Stimulated activated CD4-positive, alpha-beta T cell treated with anti-CD3 and anti-CD28 coated beads, Interleukin-12 subunit alpha, Interleukin-12 subunit beta, amount 100 ng/mL, for 4 hours (primary cell): ENCODE results near the gene JPH3.
A peak's percentile ranks its signal among the peaks of the same experiment; 100 is the strongest.

Experiments used
- DNase-seq: peaks from one replicate; pipeline ENCODE4 v3.0.0-alpha.2; 2020

Gene JPH3

GRCh38 chr16:87627542-87628245 lies 25.4 kb downstream of the JPH3 start:
- DNase-seq, result no peak

- DNase-seq, result no peak
Measured at GRCh38 chr16:87628246-87628923, 26.1 kb downstream of the JPH3 start.

GRCh38 chr16:87628940-87629339 lies 26.6 kb downstream of the JPH3 start:
- DNase-seq, result no peak

- no peak for DNase-seq
Measured at GRCh38 chr16:87631067-87631466, 28.8 kb downstream of the JPH3 start.

- DNase-seq, result no peak
Measured at GRCh38 chr16:87634411-87634810, 32.1 kb downstream of the JPH3 start.

GRCh38 chr16:87635541-87636049 lies 33.3 kb downstream of the JPH3 start:
- peak; percentile 72 for DNase-seq

- peak; percentile 81 for DNase-seq
Measured at GRCh38 chr16:87636050-87636684, 33.9 kb downstream of the JPH3 start.

- no peak for DNase-seq
Measured at GRCh38 chr16:87636741-87637140, 34.4 kb downstream of the JPH3 start.

- DNase-seq, result no peak
Measured at GRCh38 chr16:87637357-87637756, 35.0 kb downstream of the JPH3 start.

- no peak for DNase-seq
Measured at GRCh38 chr16:87638736-87639135, 36.4 kb downstream of the JPH3 start.

- no peak for DNase-seq
Measured at GRCh38 chr16:87641721-87642120, 39.4 kb downstream of the JPH3 start.

GRCh38 chr16:87642491-87642890 lies 40.2 kb downstream of the JPH3 start:
- DNase-seq, result no peak

GRCh38 chr16:87644186-87644585 lies 41.9 kb downstream of the JPH3 start:
- DNase-seq, result no peak

GRCh38 chr16:87644596-87644995 lies 42.3 kb downstream of the JPH3 start:
- DNase-seq, result no peak

- no peak for DNase-seq
Measured at GRCh38 chr16:87645802-87646201, 43.5 kb downstream of the JPH3 start.

- no peak for DNase-seq
Measured at GRCh38 chr16:87647431-87648185, 45.3 kb downstream of the JPH3 start.

GRCh38 chr16:87648236-87648635 lies 45.9 kb downstream of the JPH3 start:
- DNase-seq, result no peak

- no peak for DNase-seq
Measured at GRCh38 chr16:87648698-87649487, 46.6 kb downstream of the JPH3 start.

- no peak for DNase-seq
Measured at GRCh38 chr16:87652386-87652785, 50.1 kb downstream of the JPH3 start.

- DNase-seq, result no peak
Measured at GRCh38 chr16:87652799-87653198, 50.5 kb downstream of the JPH3 start.

- no peak for DNase-seq
Measured at GRCh38 chr16:87653234-87653633, 50.9 kb downstream of the JPH3 start.

GRCh38 chr16:87654826-87655225 lies 52.5 kb downstream of the JPH3 start:
- DNase-seq, result no peak
